ENCODE data around the gene MAST3.

DNA sequence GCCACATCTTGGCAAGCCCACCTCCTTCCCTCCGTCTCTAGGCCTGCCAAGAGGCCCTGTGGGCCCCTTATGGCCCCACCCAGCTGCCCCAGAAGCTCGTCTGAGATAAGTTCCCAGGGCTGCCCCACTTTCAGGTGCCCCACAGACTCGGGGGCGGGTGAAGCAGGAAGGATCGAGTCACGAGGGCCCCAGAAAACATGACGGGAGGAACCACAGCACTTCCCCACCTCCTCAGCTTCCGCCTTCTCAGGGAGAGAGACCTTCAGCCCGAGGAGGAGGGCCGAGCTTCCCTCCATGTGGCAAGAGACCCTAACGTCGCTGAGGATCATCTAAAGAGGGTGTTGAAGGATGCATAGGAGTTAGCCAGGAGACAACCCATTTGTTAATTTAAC, 6.4 kb upstream of the MAST3 start:
- TF ChIP-seq, protein P1, sequence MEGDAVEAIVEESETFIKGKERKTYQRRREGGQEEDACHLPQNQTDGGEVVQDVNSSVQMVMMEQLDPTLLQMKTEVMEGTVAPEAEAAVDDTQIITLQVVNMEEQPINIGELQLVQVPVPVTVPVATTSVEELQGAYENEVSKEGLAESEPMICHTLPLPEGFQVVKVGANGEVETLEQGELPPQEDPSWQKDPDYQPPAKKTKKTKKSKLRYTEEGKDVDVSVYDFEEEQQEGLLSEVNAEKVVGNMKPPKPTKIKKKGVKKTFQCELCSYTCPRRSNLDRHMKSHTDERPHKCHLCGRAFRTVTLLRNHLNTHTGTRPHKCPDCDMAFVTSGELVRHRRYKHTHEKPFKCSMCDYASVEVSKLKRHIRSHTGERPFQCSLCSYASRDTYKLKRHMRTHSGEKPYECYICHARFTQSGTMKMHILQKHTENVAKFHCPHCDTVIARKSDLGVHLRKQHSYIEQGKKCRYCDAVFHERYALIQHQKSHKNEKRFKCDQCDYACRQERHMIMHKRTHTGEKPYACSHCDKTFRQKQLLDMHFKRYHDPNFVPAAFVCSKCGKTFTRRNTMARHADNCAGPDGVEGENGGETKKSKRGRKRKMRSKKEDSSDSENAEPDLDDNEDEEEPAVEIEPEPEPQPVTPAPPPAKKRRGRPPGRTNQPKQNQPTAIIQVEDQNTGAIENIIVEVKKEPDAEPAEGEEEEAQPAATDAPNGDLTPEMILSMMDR (IDR thresholded peaks at IDR 0.05; ENCODE audit: insufficient read depth, low read length, poor library complexity, severe bottlenecking) = no peak
- TF ChIP-seq EZH2phosphoT487 (conservative IDR thresholded peaks at IDR 0.05; ENCODE audit: low read length) = no peak

All from SU-DHL-6 (cell line).